Measurements from ENCODE around the gene ACOX3.

DNA sequence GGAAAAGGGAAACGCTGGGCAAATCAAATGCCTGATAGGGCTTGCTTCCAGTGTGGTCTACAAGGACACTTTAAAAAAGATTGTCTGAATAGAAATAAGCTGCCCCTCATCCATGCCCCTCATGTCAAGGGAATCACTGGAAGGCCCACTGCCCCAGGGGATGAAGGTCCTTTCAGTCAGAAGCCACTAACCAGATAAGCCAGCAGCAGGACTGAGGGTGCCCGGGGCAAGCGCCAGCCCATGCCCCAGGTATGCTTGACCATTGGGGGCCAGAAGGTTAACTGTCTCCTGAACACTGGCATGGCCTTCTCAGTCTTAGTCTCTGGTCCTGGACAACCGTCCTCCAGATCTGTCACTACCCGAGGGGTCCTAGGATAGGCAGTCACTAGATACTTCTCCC lies 17.7 kb downstream of the ACOX3 start:
- TF ChIP-seq, protein P1, sequence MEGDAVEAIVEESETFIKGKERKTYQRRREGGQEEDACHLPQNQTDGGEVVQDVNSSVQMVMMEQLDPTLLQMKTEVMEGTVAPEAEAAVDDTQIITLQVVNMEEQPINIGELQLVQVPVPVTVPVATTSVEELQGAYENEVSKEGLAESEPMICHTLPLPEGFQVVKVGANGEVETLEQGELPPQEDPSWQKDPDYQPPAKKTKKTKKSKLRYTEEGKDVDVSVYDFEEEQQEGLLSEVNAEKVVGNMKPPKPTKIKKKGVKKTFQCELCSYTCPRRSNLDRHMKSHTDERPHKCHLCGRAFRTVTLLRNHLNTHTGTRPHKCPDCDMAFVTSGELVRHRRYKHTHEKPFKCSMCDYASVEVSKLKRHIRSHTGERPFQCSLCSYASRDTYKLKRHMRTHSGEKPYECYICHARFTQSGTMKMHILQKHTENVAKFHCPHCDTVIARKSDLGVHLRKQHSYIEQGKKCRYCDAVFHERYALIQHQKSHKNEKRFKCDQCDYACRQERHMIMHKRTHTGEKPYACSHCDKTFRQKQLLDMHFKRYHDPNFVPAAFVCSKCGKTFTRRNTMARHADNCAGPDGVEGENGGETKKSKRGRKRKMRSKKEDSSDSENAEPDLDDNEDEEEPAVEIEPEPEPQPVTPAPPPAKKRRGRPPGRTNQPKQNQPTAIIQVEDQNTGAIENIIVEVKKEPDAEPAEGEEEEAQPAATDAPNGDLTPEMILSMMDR (IDR thresholded peaks at IDR 0.05), result no peak
- TF ChIP-seq POLR2A (IDR thresholded peaks at IDR 0.05), result no peak
